ENCODE measurements around the gene EOLA2.
"Not testable (repeated sequence)": the region's sequence is repeated elsewhere in the genome, so short reads cannot be mapped to it uniquely, and the experiment has no call there.

The EOLA2 gene

DNA sequence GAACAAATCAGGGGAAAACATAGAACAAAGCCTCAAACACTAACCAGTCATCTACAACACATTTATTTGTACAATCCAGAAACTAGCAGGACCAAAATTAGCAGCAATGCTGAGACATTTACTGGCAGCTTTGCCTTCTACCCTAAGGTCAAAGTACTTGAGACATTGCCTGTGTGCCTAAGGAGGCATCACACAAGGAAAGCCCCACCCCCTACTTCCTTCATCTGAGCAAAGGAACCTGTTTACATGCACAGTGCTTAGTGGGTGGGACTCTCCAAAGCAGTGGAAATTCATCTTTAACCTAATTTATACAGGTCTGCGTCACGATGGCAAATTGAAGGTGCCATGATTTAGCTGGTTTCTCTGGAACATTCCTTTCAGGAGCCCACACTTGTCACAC lies 6.1 kb downstream of the EOLA2 start:
- DNase-seq, result not testable (repeated sequence)

DNA sequence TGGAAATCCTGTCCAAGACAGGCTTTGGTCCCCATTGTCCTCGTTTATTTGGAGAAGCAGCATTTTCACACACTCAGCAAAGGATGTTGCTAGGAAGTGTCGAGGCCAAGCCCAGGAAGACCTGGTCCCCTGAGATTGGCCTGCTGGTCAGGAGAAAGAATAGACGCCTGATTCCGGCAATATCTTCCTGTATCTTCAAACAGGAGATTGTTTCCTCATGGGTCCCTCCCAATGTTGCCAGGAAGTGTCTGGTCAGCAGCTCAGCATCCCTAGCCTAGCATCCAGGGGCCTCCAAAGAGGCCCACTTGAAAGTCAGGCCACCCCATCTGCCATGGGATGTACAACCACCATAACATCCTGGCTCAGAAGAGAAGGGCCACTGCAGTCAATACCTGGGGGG lies 6.9 kb downstream of the EOLA2 start:
- not testable (repeated sequence) for DNase-seq

DNA sequence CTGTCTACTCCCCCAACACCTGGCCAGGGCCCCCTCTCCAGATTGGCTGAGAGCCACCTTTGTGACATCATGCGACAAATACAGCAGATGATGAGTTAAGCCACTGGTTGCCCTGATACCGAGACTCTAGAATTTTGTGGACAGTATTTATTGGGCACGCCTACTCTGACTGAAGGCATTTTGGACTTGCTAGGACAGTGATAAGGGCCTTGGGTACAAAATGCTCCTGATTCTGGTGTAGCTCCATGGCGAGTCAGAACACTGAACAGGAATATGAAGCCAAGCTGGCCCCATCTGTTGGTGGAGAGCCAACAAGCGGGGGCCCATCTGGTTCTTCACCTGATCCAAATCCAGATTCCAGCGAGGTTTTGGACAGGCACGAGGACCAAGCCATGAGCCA lies 8.9 kb downstream of the EOLA2 start, which contains the start of gene HSFX4:
Gene HSFX4, plus strand, starts transcription at position 174 of the 400 bp plus-strand sequence. Its CDS starts 72 bp downstream, at position 246.
- not testable (repeated sequence) for DNase-seq

DNA sequence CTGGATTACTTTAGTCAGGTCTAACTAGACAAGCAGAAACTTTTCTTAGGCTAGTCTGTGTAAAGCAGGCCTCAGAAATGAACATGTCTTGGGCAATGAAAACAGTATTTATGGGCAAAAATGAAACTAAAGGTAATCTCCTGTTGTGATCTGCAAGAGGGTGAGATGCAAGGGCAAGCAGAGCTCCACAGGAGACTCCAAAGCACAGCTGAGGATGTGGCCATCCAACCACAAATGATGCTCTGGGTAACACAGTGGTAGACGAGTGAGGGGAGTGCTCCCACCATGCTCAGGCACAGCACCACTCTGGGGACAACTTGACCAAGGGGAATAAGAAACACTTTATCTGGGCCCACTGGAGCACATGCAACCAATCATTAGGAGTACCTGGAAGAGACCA lies 9.7 kb downstream of the EOLA2 start:
- DNase-seq, result not testable (repeated sequence)

DNA sequence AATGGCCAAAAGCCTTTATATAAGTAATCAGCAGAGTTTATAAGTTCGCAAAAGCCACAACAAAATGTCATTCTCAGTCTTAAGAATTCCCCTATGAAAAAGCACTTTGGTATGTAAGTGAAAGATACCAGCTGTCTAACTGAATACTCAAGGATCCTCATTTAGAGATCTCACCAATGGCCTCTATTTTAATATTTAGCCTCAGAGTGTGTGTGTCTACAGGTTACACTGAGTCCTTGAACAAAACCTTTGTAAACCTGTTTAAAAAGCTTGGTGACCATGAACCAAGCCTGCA lies 10.4 kb downstream of the EOLA2 start:
- DNase-seq, result not testable (repeated sequence)

DNA sequence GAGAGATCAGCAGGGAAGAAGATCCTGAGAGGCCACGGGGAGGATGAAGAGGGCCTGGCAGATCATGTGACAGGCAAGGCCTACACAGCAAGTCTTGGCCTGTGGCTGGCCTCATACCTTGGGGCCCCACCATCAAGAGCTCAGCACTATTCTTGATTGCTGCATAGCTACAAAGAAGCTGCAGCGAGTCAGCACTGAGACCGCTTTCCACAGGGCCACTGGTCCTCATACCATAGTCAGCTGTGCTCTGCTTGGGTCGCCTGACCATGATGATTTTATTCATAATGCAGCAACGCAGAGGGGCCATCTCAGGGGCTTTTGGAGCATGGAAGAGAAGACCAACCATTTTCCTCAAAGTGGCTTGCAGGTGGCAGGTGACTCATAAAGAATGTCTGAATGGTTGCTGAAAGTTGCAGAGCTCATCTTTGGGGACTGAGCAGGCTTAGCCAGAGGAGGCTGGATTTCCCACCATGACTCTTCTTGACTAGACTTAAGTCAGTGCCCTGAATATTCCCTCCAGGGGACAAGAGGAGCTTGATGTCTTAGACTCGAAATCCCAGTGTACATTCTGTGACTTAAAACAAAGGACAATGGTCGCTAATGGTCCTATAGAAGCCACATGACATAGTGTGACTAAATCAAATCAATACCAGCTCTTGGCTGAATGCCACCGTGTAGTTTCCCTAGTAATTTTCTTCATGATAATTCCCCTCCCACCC lies 10.9 kb downstream of the EOLA2 start:
- DNase-seq, result not testable (repeated sequence)

DNA sequence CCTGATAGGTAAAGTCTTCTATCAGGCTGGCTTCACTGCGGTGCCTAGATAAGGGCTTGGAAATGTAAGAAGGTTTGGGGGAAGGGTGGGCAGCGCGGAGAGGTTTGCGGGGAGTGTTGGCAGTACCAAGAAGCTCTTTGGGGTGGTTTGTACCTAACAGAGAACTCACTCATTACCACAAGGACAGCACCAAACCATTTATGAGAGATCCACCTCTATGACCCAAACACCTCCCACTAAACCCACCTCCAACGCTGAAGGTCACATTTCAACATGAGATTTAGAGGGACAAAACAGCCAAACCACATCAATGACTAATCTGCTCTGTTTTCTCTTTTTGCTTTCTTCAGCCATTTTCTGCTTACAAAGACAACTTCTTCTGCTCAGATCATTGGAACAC lies 13.9 kb downstream of the EOLA2 start:
- not testable (repeated sequence) for DNase-seq

DNA sequence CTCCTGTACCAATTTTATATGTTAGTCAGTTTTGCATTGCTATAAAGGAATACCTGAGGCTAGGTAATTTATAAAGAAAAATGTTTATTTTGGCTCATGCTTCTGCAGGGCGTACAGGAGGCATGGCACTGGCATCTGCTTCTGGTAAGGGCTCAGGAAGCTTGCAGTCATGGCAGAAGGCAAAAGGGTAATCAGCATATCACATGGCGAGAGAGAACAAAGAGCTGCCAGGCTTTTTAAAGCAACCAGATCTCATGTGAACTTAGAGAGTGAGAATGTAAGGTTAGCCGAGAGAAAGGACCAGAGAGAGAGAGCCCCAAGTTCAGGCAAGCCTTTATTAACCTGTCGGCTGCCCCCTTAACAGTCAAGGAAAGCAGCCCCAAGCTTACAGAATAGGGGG lies 14.5 kb downstream of the EOLA2 start:
- not testable (repeated sequence) for DNase-seq

DNA sequence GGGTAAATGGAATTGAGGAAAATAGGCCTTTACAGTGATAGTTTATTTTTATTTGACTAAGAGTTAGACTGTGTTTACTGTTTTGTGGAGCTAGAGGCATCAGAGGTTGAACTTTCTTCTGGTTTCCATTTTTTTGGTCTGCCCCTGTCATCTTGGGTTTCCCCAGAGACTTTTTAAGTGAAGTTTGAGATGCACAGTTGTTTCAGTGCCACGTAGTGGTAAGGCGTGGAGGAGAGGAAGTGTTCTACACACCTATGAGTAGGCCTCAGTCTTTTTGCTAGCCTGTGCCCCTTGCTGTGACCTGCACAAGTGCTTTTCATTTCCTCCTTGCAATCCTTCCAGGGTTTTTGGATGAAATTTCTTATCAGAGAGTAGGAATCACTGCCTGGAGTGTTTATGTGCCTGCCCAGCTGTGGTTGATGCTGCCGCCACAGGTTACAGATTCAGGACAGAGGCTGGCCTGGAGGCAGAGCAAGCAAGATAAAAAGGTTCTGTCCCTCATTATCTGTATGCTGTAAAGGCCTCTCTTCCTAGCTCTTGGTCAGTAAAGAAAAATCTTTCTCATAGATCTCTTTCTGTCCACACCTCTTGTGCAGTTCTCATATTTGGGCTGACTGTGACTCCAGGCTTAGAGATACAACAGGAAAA lies 21.4 kb downstream of the EOLA2 start:
- no peak for DNase-seq

DNA sequence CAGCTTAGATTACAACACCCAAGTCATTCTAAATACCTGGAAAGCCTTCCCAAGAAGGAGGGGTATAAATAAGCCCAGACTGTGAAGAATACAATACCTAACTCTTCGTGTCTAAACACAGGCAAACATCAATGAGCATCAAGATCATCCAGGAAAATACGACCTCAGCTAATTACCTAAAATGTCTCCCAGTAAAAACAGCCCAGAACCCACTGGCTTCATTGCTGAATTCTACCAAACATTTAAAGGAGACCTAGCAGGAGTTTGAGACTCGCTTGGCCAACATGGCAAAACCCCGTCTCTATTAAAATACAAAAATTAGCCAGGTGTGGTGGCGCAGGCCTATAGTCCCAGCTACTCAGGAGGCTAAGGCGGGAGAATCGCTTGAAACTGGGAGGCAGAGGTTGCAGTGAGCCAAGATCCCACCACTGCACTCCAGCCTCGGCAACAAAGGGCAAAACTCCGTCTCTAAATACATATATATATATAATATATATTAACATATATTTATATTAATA lies 28.1 kb downstream of the EOLA2 start:
- DNase-seq, result peak; percentile 56

DNA sequence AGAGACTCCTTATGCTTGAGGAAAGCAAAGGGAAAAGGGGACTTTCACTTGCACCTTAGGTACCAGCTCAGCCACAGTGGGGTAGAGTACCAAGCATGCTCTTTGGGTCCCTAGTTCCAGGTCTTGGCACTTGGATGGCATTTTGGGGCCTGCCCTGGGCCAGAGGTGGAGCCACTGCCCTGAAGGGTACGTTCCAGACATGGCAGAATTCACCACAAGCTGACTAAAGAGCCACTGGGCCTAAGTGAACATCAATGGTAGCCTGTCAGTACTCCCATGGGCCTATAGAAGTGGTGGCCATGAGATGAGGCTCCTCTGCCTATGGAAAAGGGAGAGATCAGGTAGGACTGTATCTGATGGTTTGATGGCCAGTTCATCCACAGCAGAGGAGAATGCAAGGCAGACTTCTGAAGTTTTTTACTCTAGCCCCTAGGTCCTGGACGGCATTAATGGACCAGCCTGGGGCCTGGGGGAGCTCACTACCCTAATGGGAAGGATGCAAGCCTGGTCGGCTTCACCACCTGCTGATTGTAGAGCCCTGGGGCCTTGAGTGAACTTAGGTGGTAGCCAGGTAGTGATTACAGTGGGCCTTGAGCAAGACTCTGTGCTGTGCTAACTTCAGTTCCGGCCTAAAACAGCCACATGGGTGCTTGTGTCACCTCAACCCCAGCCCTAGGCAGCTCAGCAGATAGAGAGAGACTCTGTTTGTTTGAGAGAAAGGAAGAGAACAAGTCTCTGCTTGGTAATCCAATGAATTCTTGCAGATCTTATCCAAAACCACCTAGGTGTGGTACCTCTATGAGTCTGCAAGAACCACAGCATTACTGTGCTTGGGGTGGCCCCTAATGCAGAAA lies 28.7 kb downstream of the EOLA2 start:
- DNase-seq, result no peak

DNA sequence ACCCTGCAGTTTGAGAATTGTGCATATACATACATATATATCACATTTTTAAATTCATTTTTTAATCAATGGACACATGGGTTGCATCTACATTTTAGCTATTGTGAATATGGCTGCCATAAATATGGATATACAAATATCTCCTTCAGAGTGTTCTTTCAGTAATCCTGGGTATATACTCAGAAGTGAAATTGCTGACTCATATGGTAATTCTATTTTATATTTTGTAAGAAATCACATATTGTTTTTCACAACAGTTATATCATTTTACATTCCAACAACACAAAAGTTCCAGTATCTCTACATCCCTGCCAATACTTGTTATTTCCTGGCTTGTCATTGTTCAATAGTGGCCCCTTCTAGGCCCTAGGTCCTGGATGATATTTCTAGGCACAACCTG lies 29.6 kb downstream of the EOLA2 start:
- DNase-seq, result no peak

DNA sequence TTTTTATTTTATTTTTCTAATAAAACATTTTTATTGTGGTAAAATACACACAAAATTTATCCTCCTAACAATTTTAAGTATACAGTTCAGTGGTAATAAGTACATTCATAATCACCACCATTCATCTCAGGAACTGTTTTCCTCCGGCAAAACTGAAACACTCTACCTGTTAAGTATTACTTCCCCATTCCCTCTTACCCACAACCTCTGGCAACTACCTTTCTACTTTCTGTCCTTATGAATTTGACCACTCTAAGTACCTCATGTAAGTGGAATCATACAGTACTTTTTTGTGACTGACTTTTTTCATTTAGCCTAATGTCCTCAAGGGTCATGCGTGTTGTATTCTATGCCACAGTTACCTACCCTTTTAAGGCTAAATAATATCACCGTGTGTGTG lies 30.0 kb downstream of the EOLA2 start:
- no peak for DNase-seq

DNA sequence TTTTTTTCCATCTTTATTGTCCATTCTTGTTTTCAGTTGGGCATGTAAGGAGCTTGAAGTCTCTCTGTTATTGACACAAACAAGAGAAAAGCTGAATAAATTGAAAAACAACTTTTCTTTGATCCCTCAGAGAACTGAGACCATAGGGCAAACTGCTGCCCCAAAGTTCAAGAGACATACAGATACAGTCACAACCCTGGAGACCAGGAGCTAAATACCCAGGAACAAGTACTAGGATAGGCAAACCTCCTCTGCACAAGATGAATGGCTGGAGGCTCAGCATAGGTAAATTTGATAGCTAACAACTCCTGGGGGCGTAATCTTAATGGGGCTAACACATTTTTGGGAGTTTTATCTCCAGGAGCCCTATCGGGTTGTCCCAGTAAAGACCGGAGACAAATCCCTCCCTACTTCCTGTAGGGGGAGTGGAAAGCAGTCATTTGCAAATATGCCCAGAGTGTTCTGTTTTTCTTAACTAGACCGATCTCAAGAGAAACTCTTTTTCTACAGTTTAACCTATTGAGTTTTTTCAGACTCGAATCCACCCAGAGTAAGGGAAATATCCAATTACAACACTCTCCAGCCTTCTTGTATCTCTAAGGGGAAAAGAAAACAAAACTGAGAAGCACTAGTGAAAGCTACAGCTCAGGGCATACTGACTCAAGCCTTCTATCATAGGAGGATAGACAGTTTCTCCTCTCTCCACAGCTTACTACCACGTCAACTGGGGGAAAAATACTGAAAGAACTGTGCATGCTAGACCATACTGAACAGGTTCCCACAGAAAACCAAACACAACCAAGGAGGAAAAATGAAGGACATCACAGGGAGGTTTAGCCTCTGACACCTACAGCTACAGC lies 34.2 kb downstream of the EOLA2 start:
- no peak for DNase-seq

DNA sequence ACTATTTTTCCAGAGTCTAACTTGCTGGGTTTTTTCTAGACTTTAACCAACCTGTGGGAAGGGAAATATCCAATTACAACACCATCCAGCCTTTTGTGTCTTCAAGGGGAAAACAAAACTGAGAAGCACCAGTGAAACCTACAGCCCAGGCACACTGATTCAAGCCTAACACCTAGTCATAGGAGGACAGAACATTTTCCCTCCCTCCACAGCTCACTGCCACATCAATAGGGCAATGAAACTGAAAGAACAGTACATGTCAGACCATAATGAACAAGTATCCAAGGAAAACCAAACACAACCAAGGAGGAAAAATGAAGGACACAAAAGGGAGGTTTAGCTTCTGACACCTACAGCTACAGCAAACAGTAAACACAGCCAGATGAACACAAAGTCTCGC lies 39.7 kb downstream of the EOLA2 start:
- no peak for DNase-seq

DNA sequence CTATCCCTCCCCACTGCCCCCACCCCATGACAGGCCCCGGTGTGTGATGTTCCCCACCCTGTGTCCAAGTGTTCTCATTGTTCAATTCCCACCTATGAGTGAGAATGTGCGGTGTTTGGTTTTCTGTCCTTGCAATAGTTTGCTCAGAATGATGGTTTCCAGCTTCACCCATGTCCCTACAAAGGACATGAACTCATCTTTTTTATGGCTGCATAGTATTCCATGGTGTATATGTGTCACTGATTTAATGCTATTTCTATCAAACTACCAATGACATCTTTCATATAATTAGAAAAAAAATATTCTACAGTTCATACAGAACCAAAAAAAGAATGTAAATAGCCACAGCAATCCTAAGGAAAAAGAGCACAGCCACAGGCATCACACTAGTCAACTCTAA lies 47.5 kb downstream of the EOLA2 start:
- DNase-seq, result not testable (repeated sequence)

Measured in retina (tissue), 1 donor.